ENCODE data around the gene C16orf54.
"Not testable (repeated sequence)": the region's sequence is repeated elsewhere in the genome, so short reads cannot be mapped to it uniquely, and the experiment has no call there.

The C16orf54 gene

GRCh38 chr16:29739927-29740629 is 5.7 kb downstream of the C16orf54 start:
- not testable (repeated sequence) for DNase-seq

- peak; percentile 68 to 83 (median 76) for DNase-seq
These were observed 7.3 kb downstream of the C16orf54 start for GRCh38 chr16:29738514-29738913.

- DNase-seq, result no peak
These were observed 8.1 kb downstream of the C16orf54 start for GRCh38 chr16:29737713-29738112.

GRCh38 chr16:29736764-29737163 is 9.0 kb downstream of the C16orf54 start:
- peak; percentile 78 to 88 (median 83) for DNase-seq

GRCh38 chr16:29736112-29736511 is 9.7 kb downstream of the C16orf54 start:
- no peak for DNase-seq

GRCh38 chr16:29734786-29735185 is 11.0 kb downstream of the C16orf54 start:
- DNase-seq, result peak; percentile 35 to 84 (median 64)

- DNase-seq, result not testable (repeated sequence)
These were observed 13.8 kb downstream of the C16orf54 start for GRCh38 chr16:29731768-29732601.

- DNase-seq, result no peak
These were observed 15.1 kb downstream of the C16orf54 start for GRCh38 chr16:29730649-29731048.

- DNase-seq, result peak; percentile 29 to 63 (median 50)
These were observed 16.7 kb downstream of the C16orf54 start for GRCh38 chr16:29729116-29729521.

GRCh38 chr16:29727452-29727851 is 18.3 kb downstream of the C16orf54 start:
- no peak for DNase-seq

- no peak for DNase-seq
These were observed 18.9 kb downstream of the C16orf54 start for GRCh38 chr16:29726845-29727377.

GRCh38 chr16:29721167-29721879 is 24.5 kb downstream of the C16orf54 start:
- peak; percentile 75 to 84 (median 79) for DNase-seq

- no peak for DNase-seq
These were observed 25.1 kb downstream of the C16orf54 start for GRCh38 chr16:29720703-29721102.

- no peak for DNase-seq
These were observed 26.7 kb downstream of the C16orf54 start for GRCh38 chr16:29719063-29719462.

GRCh38 chr16:29717113-29717512 is 28.7 kb downstream of the C16orf54 start:
- no peak for DNase-seq

GRCh38 chr16:29714972-29715371 is 30.8 kb downstream of the C16orf54 start:
- DNase-seq, result no peak

- no peak for DNase-seq
These were observed 31.4 kb downstream of the C16orf54 start for GRCh38 chr16:29714396-29714795.

- DNase-seq, result no peak
These were observed 33.0 kb downstream of the C16orf54 start for GRCh38 chr16:29712809-29713208.

GRCh38 chr16:29710227-29711219 is 35.3 kb downstream of the C16orf54 start:
- DNase-seq, result peak; percentile 63 to 82 (median 70)

- DNase-seq, result not testable (repeated sequence)
These were observed 36.1 kb downstream of the C16orf54 start for GRCh38 chr16:29709657-29710056.

GRCh38 chr16:29708917-29709600 is 36.7 kb downstream of the C16orf54 start:
- DNase-seq, result no peak
